ENCODE measurements around the gene OOSP3.
A peak's percentile ranks its signal among the peaks of the same experiment; 100 is the strongest.
"Not testable (repeated sequence)": the region's sequence is repeated elsewhere in the genome, so short reads cannot be mapped to it uniquely, and the experiment has no call there.

OOSP3 gene

GRCh38 chr11:59878575-59878974, at the start of gene OOSP3:
Gene OOSP3 (plus strand): TSS chr11:59878782. CDS start chr11:59878809, 27 bp downstream.
- Mint-ChIP-seq H3K4me1 (ENCODE audit: low read depth) (no peaks in the 10 kb centered on the region), H3K27ac (no peak within 1 kb of the TSS), H3K9me3 (no peaks in the 10 kb centered on the region), H3K36me3 (ENCODE audit: low read depth) (no peaks in the 10 kb centered on the region), H3K27me3 (no peaks in the 10 kb centered on the region), H3K4me3 (no peak within 1 kb of the TSS)
- intact Hi-C loops (cut with micrococcal nuclease), result no loop called here

- peaks cover 10% of the 10 kb centered on the region for H3K4me1 Mint-ChIP-seq (ENCODE audit: low read depth)
- no peaks in the 10 kb centered on the region for H3K36me3 Mint-ChIP-seq (ENCODE audit: low read depth)
- intact Hi-C loops (cut with micrococcal nuclease), result no loop called here
- H3K27ac Mint-ChIP-seq, result no peak overlapping the region
- H3K9me3 Mint-ChIP-seq, result no peaks in the 10 kb centered on the region
- no peak overlapping the region for H3K4me3 Mint-ChIP-seq
- no peaks in the 10 kb centered on the region for H3K27me3 Mint-ChIP-seq
Observed at GRCh38 chr11:59829358-59829757, 49.2 kb upstream of the OOSP3 start.

- Mint-ChIP-seq H3K27ac (peak overlapping the region; percentile 3), H3K36me3 (ENCODE audit: low read depth) (no peaks in the 10 kb centered on the region), H3K9me3 (no peaks in the 10 kb centered on the region), H3K4me1 (ENCODE audit: low read depth) (peaks cover 11% of the 10 kb centered on the region), H3K4me3 (no peak overlapping the region), H3K27me3 (no peaks in the 10 kb centered on the region)
- intact Hi-C loops (cut with micrococcal nuclease), result no loop called here
Observed at GRCh38 chr11:59833602-59834001, 45.0 kb upstream of the OOSP3 start.

- Mint-ChIP-seq H3K36me3 (ENCODE audit: low read depth) (no peaks in the 10 kb centered on the region), H3K9me3 (no peaks in the 10 kb centered on the region), H3K27me3 (no peaks in the 10 kb centered on the region), H3K27ac (no peak overlapping the region), H3K4me3 (no peak overlapping the region), H3K4me1 (ENCODE audit: low read depth) (no peaks in the 10 kb centered on the region)
- intact Hi-C loops (cut with micrococcal nuclease), result no loop called here
Observed at GRCh38 chr11:59839615-59840014, 39.0 kb upstream of the OOSP3 start.

GRCh38 chr11:59841514-59841913, 37.1 kb upstream of the OOSP3 start:
- no peaks in the 10 kb centered on the region for H3K9me3 Mint-ChIP-seq
- H3K4me3 Mint-ChIP-seq, result no peak overlapping the region
- intact Hi-C loops (cut with micrococcal nuclease), result no loop called here
- no peaks in the 10 kb centered on the region for H3K36me3 Mint-ChIP-seq (ENCODE audit: low read depth)
- H3K27ac Mint-ChIP-seq, result no peak overlapping the region
- H3K27me3 Mint-ChIP-seq, result no peaks in the 10 kb centered on the region
- H3K4me1 Mint-ChIP-seq (ENCODE audit: low read depth), result no peaks in the 10 kb centered on the region

- Mint-ChIP-seq H3K27ac (no peak overlapping the region), H3K36me3 (ENCODE audit: low read depth) (no peaks in the 10 kb centered on the region), H3K4me3 (no peak overlapping the region), H3K9me3 (no peaks in the 10 kb centered on the region), H3K27me3 (no peaks in the 10 kb centered on the region), H3K4me1 (ENCODE audit: low read depth) (no peaks in the 10 kb centered on the region)
- intact Hi-C loops (cut with micrococcal nuclease), result no loop called here
Observed at GRCh38 chr11:59842316-59842715, 36.3 kb upstream of the OOSP3 start.

GRCh38 chr11:59845399-59845798, 33.2 kb upstream of the OOSP3 start, which contains the start of gene CBLIF:
Gene CBLIF (minus strand): TSS chr11:59845499. CDS start chr11:59845453, 46 bp downstream.
- no peaks in the 10 kb centered on the region for H3K27me3 Mint-ChIP-seq
- H3K4me3 Mint-ChIP-seq, result no peak within 1 kb of the TSS
- no peaks in the 10 kb centered on the region for H3K36me3 Mint-ChIP-seq (ENCODE audit: low read depth)
- no peak within 1 kb of the TSS for H3K27ac Mint-ChIP-seq
- H3K4me1 Mint-ChIP-seq (ENCODE audit: low read depth), result no peaks in the 10 kb centered on the region
- H3K9me3 Mint-ChIP-seq, result no peaks in the 10 kb centered on the region
- intact Hi-C loops (cut with micrococcal nuclease), result no loop called here

GRCh38 chr11:59846556-59846955, 32.0 kb upstream of the OOSP3 start:
- no peaks in the 10 kb centered on the region for H3K27me3 Mint-ChIP-seq
- intact Hi-C loops (cut with micrococcal nuclease), result no loop called here
- H3K36me3 Mint-ChIP-seq (ENCODE audit: low read depth), result no peaks in the 10 kb centered on the region
- H3K4me3 Mint-ChIP-seq, result no peak overlapping the region
- H3K4me1 Mint-ChIP-seq (ENCODE audit: low read depth), result no peaks in the 10 kb centered on the region
- no peak overlapping the region for H3K27ac Mint-ChIP-seq
- no peaks in the 10 kb centered on the region for H3K9me3 Mint-ChIP-seq

- Mint-ChIP-seq H3K4me3 (no peak overlapping the region), H3K4me1 (ENCODE audit: low read depth) (no peaks in the 10 kb centered on the region), H3K36me3 (ENCODE audit: low read depth) (no peaks in the 10 kb centered on the region), H3K9me3 (no peaks in the 10 kb centered on the region), H3K27ac (no peak overlapping the region), H3K27me3 (no peaks in the 10 kb centered on the region)
- intact Hi-C loops (cut with micrococcal nuclease), result no loop called here
Observed at GRCh38 chr11:59847626-59848025, 31.0 kb upstream of the OOSP3 start.

- H3K27me3 Mint-ChIP-seq; H3K27ac Mint-ChIP-seq; H3K36me3 Mint-ChIP-seq (ENCODE audit: low read depth); intact Hi-C loops (cut with micrococcal nuclease); H3K4me3 Mint-ChIP-seq; H3K4me1 Mint-ChIP-seq (ENCODE audit: low read depth); H3K9me3 Mint-ChIP-seq: not testable (repeated sequence)
Observed at GRCh38 chr11:59848439-59848838, 30.1 kb upstream of the OOSP3 start.

- no peaks in the 10 kb centered on the region for H3K4me1 Mint-ChIP-seq (ENCODE audit: low read depth)
- no peaks in the 10 kb centered on the region for H3K36me3 Mint-ChIP-seq (ENCODE audit: low read depth)
- intact Hi-C loops (cut with micrococcal nuclease), result no loop called here
- no peaks in the 10 kb centered on the region for H3K9me3 Mint-ChIP-seq
- no peak overlapping the region for H3K27ac Mint-ChIP-seq
- H3K27me3 Mint-ChIP-seq, result no peaks in the 10 kb centered on the region
- H3K4me3 Mint-ChIP-seq, result no peak overlapping the region
Observed at GRCh38 chr11:59849129-59849528, 29.5 kb upstream of the OOSP3 start.

- H3K4me3 Mint-ChIP-seq; H3K9me3 Mint-ChIP-seq; intact Hi-C loops (cut with micrococcal nuclease); H3K36me3 Mint-ChIP-seq (ENCODE audit: low read depth); H3K27ac Mint-ChIP-seq; H3K27me3 Mint-ChIP-seq; H3K4me1 Mint-ChIP-seq (ENCODE audit: low read depth): not testable (repeated sequence)
Observed at GRCh38 chr11:59849551-59849950, 29.0 kb upstream of the OOSP3 start.

- H3K36me3 Mint-ChIP-seq (ENCODE audit: low read depth); H3K4me3 Mint-ChIP-seq; H3K27me3 Mint-ChIP-seq; H3K4me1 Mint-ChIP-seq (ENCODE audit: low read depth); H3K27ac Mint-ChIP-seq; H3K9me3 Mint-ChIP-seq; intact Hi-C loops (cut with micrococcal nuclease): not testable (repeated sequence)
Observed at GRCh38 chr11:59851416-59851815, 27.2 kb upstream of the OOSP3 start.

- intact Hi-C loops (cut with micrococcal nuclease), result no loop called here
- H3K4me3 Mint-ChIP-seq, result no peak overlapping the region
- H3K9me3 Mint-ChIP-seq, result no peaks in the 10 kb centered on the region
Observed at GRCh38 chr11:59854871-59855270, 23.7 kb upstream of the OOSP3 start.

GRCh38 chr11:59857439-59858434, 20.8 kb upstream of the OOSP3 start:
- Mint-ChIP-seq H3K36me3 (ENCODE audit: low read depth) (no peaks in the 10 kb centered on the region), H3K4me3 (no peak overlapping the region), H3K27me3 (no peaks in the 10 kb centered on the region), H3K4me1 (ENCODE audit: low read depth) (peaks cover 17% of the 10 kb centered on the region), H3K9me3 (no peaks in the 10 kb centered on the region), H3K27ac (no peak overlapping the region)
- intact Hi-C loops (cut with micrococcal nuclease), result no loop called here

More at GRCh38 chr11:59854871-59855270, 23.7 kb upstream of the OOSP3 start:
- Mint-ChIP-seq H3K27me3 (no peaks in the 10 kb centered on the region), H3K36me3 (ENCODE audit: low read depth) (no peaks in the 10 kb centered on the region), H3K27ac (no peak overlapping the region), H3K4me1 (ENCODE audit: low read depth) (peaks cover 11% of the 10 kb centered on the region)
